Stimulated activated CD4-positive, alpha-beta T cell treated with anti-CD3 and anti-CD28 coated beads, TNF-alpha, amount 100 ng/mL, for 1 hour (primary cell): ENCODE results near the gene SH2D1B.
"Not testable (repeated sequence)": the region's sequence is repeated elsewhere in the genome, so short reads cannot be mapped to it uniquely, and the experiment has no call there.

Source experiments
- DNase-seq, 3 donors: peaks; one replicate each; pipeline ENCODE4 v3.0.0-alpha.2; 2020; ENCODE audit warnings: low read depth in 3 of 3, low spot score in 1 of 3

SH2D1B gene, protein sequence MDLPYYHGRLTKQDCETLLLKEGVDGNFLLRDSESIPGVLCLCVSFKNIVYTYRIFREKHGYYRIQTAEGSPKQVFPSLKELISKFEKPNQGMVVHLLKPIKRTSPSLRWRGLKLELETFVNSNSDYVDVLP

GRCh38 chr1:162412002-162412401 is at the start of gene SH2D1B:
TSS of gene SH2D1B (minus strand) at chr1:162412136. CDS start at chr1:162412016, 120 bp downstream.
- DNase-seq, result no peak

DNA sequence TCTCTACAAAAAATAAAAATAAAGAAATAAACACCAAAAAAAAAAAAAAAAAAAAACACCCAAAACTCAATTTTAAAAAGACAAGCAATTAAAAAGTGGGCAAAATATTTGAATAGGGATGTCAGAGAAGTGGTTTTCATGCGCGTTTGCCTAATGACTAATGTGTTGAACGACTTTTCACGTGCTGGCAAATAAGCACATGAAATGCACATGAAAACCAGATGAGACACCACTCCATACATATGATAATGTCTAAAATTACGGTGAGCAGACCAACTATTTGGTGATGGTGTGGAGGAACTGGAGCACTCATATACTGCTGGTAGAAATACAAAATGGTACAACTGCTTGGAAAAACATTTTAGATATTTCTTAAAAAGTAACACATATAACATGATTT is 46.3 kb upstream of the SH2D1B start:
- no peak for DNase-seq

GRCh38 chr1:162456323-162456722 is 44.4 kb upstream of the SH2D1B start:
- DNase-seq, result no peak

GRCh38 chr1:162454361-162454760 is 42.4 kb upstream of the SH2D1B start:
- DNase-seq, result not testable (repeated sequence)

DNA sequence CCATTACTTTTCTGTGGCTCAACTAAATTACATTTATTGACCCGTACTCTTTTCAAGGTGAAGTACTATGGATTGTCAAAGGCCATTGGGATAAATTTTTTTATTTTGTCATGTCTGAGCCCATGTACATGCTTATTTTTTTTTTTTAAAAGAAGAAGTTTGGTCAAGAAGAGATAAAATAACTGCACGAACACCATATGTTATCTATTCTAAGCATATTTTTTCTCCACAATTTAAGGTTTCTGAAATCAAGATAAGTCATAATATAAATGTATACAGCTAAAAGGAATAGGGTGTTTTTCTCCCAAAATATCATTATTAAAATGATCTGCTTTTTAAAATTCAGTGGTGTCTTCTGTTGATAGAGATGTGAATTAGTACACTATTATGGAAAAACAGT is 35.0 kb upstream of the SH2D1B start:
- DNase-seq, result no peak

GRCh38 chr1:162444903-162445302 is 33.0 kb upstream of the SH2D1B start:
- no peak for DNase-seq

DNA sequence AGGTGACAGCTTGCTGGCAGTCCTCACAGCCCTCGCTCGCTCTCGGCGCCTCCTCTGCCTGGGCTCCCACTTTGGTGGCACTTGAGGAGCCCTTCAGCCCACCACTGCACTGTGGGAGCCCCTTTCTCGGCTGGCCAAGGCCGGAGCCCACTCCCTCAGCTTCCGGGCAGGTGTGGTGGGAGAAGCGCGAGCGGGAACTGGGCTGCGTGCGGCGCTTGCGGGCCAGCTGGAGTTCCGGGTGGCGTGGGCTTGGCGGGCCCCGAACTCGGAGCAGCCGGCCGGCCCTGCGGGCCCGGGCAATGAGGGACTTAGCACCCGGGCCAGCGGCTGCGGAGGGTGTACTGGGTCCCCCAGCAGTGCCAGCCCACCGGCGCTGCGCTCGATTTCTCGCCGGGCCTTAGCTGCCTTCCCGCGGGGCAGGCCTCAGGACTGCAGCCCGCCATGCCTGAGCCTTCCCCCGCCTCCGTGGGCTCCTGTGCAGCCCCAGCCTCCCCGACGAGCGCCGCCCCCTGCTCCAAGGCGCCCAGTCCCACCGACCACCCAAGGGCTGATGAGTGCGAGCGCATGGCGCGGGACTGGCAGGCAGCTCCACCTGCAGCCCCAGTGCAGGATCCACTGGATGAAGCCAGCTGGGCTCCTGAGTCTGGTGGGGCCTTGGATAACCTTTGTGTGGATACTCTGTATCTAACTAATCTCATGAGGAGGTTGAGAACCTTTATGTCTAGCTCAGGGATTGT is 21.2 kb upstream of the SH2D1B start:
- not testable (repeated sequence) for DNase-seq

DNA sequence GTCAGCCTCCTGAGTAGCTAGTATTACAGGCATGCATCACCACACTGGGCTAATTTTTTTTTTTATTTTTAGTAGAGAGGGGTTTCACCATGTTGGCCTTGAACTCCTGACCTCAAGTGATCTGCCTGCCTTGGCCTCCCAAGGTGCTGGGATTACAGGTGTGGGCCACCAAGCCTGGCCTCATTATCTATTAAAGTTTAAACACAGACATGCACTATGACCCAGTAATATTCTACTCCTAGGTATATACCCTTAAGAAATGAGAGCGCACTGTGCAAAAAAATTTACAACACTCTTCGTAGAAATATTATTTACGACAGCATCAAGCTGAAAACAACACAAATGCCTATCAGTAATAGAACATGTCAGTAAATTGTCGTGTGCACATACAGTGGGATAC is 18.6 kb upstream of the SH2D1B start:
- DNase-seq, result no peak

DNA sequence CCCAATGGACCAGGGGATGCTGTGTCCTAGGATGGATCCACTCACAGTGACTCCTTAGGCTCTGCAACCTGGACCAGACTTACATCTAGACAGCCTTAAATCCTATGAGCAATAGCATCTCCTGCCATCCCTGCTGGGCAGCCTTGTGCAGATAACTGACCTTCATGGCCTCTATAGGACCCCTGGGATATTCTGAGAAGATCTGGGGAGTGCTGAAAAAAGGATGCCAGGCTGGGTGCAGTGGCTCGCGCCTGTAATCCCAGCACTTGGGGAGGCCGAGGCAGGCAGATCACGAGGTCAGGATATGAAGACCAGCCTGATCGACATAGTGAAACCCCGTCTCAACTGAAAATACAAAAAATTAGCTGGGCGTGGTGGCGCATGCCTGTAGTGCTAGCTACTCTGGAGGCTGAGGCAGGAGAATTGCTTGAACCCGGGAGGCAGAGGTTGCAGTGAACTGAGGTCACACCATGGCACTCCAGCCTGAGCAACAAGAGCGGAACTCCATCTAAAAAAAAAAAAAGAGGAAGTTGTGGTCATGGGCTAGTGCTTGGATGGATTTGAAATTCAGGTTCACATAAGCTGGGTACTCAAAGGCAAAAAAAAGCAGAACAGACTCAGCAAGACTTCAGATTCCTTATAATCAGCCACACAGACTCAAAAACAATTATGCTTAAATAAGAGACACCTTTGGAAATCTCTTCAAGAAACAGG is 10.9 kb upstream of the SH2D1B start:
- DNase-seq, result no peak

GRCh38 chr1:162421258-162422164 is 9.6 kb upstream of the SH2D1B start:
- DNase-seq, result no peak

DNA sequence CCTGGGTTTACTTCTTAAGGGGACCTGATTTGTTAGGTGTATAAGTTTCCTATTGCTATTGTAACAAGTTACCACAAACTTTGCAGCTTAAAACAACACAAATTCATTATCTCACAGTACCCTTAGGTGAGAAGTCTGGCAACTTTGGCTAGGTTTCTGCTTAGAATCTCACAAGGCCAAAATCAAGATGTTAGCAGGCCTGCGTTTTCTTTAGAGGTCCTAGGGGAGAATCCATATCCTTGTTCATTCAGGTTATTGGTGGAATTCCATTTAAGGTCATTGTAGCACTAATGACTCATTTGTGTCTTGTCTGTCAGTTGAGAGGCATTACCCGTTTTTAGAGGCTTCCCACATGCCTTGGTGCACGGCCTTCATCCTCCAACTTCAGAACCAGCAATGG is 8.2 kb upstream of the SH2D1B start:
- DNase-seq, result no peak

DNA sequence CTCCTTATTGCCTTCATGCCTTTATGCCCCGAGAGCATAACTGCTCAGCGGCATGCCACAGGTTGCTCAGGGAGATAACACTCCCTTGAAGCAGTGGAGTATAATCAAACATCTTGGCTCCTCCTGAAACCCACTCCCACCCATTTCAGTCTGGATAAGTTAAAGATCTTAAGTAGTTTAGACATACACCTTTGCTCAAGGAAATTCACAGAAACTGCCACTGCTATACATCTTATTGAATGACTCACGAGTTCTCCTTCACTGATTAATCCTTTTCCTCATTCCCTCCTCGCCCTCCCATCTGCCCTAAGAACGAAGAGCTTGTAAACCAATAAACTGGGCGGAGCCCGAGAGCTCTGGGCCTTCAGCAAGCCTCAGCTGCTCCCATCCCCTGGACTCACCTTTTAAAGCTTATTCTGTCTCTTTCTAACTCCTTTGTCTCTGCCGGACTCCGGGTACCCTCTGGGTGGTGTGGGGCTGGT is 7.6 kb upstream of the SH2D1B start:
- not testable (repeated sequence) for DNase-seq

GRCh38 chr1:162418584-162418983 is 6.6 kb upstream of the SH2D1B start:
- not testable (repeated sequence) for DNase-seq

- DNase-seq, result no peak
Observed at GRCh38 chr1:162417650-162418049, 5.7 kb upstream of the SH2D1B start.

DNA sequence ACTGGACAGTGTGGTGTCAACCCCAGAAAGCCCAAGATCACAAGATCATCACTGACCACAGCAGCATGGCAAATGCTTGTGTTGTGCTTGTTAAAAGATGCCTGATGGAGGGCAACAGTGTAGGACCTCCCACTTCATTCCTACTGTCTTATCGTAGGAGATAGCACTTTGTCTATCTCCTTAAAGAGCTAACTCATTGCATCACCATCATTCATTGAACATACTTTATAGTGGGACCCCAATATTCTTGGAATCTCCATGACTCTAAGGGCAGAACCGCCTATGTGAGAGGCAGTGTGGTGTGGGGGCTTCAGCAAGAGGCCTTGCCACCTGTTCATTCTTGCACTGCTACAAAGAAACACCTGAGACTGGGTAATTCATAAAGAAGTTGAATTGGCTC is 5.0 kb upstream of the SH2D1B start:
- DNase-seq, result no peak

DNA sequence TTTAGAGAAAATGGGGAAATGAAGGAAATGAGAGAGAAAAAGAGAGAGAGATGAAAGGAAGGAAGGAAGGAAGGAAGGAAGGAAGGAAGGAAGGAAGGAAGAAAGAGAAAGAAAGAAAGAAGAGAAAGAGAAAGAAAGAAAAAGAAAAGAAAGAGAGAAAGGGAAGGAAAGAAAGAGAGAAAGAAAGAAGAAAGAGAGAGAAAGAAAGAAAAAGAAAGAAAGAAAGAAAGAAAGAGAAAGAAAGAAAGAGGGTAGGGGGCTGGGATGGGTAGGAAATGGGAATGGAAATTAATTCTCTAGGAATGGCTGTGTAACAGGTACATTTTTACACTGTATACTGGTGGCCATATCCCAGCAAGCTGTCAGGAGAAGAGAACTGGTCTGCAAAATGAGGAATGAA is 4.3 kb upstream of the SH2D1B start:
- no peak for DNase-seq

- DNase-seq, result no peak
Observed at GRCh38 chr1:162407539-162407938, 4.4 kb downstream of the SH2D1B start.

DNA sequence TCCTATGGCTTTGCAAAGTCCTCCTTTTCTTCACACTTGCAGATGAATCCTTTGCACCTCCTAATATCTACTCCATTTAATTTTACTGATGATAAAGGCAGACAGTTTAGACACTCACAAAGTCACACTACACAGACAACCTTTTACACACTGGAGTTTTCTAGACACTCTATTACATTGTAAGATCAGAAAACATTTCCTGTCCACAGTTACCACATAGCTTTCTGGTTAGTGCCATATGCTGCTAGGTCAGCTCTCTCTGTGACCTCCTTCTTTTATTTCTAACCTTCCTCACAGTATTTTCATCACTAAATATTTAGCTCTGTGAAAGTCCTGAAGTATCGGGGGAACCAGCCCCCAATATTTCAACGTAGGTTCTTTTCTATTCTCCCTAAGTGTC is 5.1 kb downstream of the SH2D1B start:
- DNase-seq, result no peak

DNA sequence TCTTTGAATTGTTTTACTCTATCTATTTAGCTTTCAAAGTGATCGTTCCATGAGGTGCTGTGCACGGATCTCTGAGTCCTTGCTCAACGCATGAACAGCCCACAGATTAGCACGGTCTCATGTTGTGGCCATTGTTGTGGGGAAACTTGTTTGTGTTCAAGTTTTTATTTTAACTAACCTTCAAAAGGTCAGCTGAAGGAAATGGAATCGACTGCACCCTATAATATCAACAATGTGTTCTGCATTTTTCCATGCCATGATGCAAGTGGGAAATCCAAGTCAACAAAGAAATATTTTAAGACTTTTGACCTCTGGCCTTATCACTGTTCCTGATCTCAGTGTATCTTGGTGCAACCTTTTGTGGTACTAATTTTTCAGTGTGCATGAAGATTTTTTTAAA is 6.1 kb downstream of the SH2D1B start:
- DNase-seq, result no peak

DNA sequence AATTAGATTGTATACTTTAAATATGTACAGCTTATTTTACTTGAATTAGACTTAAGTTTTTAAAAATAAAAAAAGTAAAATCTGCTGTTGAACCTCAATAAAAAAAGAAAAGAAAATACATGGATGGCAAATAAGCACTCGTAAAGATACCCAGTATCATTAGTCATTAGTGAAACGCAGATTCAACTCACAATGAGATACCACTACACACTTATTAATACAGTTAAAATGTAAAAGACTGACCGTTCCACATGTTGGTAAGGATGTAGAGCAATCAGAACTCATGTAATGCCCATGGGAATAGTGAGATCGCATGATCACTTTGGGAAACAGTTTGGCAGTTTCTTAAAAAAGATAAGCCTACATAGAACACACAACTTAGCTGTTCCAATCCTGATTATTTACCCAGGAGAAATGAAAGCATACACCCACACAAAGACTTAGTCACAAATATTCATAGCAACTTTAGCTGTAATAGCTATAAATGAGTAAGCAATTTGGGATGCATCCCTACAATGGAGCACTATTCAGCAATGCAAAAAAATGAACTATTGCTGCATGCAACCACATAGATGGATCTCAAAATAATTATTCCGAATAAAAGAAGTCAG is 7.3 kb downstream of the SH2D1B start:
- no peak for DNase-seq
